Thoracic aorta (tissue), 2 donors: Measurements from ENCODE around the gene PLEKHA8. TPM values are rescaled to one million over a fixed set of nuclear protein-coding genes. Genes with fewer than 3 reads are reported as not detected.
A peak's percentile ranks its signal among the peaks of the same experiment; 100 is the strongest.

Experiments
- ATAC-seq: fragments of 150-250 bp; one replicate; pipeline ENCODE4 v1.8.0; 2017; ENCODE audit warnings: low read depth; ENCODE audit not compliant: insufficient number of reproducible peaks, low FRiP score
- DNase-seq: peaks from one replicate; pipeline ENCODE4 v3.0.0-alpha.2; 2020; ENCODE audit warnings: low spot score
- H3K27ac ChIP-seq, 2 donors: fragments of 200-600 bp; sonication (generic); 1 replicate in 1 of 2; 2 replicates in 1 of 2; pipeline ENCODE4 v1.5.1; 2016; ENCODE audit warnings: mild to moderate bottlenecking in 2 of 2, moderate library complexity in 2 of 2
- H3K27me3 ChIP-seq: fragments of 200-600 bp; sonication (generic); replicated peaks from 2 replicates; pipeline ENCODE4 v1.6.0; 2016; ENCODE audit warnings: mild to moderate bottlenecking; ENCODE audit not compliant: insufficient read depth
- H3K36me3 ChIP-seq: fragments of 200-600 bp; sonication (generic); one replicate; pipeline ENCODE4 v1.5.1; 2016
- H3K4me1 ChIP-seq, 2 donors: fragments of 200-600 bp; sonication (generic); 1 replicate in 1 of 2; 2 replicates in 1 of 2; pipeline versions ENCODE4 v1.5.1 to v1.6.0; 2016; ENCODE audit warnings: low read depth in 2 of 2, mild to moderate bottlenecking in 1 of 2; ENCODE audit not compliant: control insufficient read depth in 1 of 2
- H3K4me3 ChIP-seq: fragments of 200-600 bp; sonication (generic); 2 replicates; pipeline ENCODE4 v1.5.1; 2016; ENCODE audit warnings: mild to moderate bottlenecking
- H3K9me3 ChIP-seq: fragments of 200-600 bp; sonication (generic); 2 replicates; pipeline ENCODE4 v1.5.1; 2016
- total RNA-seq, 2 donors: library from RNA; depleted of rRNA; stranded (reverse); fragments of >200 nt; gene quantifications; one replicate each; pipeline versions ENCODE4 v1.1.0 to v1.2.3, GENCODE V29; 2016
- TF ChIP-seq, protein P1 (sequence below): fragments of 200-600 bp; sonication (generic); IDR thresholded peaks from one replicate; pipeline ENCODE4 v1.5.1; 2019; ENCODE audit warnings: antibody characterized with exemption

Gene PLEKHA8
- total RNA-seq, 2 donors from 2014 or later: 6.6 to 10.0 TPM

DNA sequence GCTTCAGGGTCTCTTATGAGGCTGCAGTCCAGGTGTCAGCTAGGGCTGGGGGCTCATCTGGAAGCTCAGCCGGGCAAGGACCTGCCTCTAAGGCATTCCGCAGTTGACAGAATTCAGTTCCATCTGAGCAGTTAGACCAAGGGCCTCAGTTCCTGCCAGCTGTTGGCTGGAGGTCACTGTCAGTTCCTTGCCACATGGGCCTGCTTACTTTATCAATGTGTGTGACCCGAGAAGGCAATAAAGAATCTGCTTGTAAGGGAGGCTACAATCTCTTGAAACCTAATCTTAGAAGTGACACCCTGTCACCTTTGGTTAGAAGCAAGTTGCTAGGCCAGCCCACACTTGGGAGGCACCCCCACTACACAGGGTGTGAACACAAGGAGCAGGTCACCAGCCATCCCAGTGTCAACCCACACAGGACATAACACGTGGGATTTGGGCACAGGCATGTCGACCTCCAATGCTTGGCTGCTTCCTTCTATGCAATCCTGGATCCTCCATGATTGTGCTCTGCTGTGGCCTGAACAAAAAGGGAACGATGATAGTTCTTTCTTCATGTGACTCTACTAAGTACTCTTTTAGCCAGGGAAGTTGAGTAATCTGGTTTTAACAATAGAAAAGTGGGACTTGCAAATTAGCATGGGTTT, 148.4 kb downstream of the PLEKHA8 start:
- peak overlapping the region; percentile 13 to 88 for H3K27ac ChIP-seq

DNA sequence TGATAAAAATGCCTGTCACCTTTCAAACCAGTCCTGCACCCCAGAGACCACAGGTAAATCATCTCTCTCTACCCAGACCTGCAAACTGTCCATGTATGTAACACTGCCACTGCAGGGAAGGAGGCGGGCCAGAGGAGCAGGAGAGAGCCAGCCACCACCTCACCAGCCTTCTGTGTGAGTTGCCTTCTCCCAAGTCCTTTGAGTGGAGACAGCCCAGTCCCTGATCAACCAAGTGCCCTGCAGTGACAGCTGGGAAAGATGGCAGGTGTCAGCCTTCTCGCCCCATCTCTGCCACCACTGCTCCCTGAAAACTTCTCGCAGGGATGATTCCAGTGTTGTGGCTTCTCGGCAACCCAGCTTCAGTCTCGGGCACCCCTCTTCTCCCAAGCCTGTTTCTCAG, 149.0 kb downstream of the PLEKHA8 start:
- Histone ChIP-seq H3K9me3 (no peaks in the 10 kb centered on the region), H3K27me3 (no peaks in the 10 kb centered on the region), H3K4me1 (peaks cover 59 to 100% of the 10 kb centered on the region in 2 donors), H3K4me3 (no peak overlapping the region), H3K36me3 (no peaks in the 10 kb centered on the region), H3K27ac (peak overlapping the region in 1 of 2 donors; percentile 88)
- DNase-seq: no peak
- TF ChIP-seq, protein P1, sequence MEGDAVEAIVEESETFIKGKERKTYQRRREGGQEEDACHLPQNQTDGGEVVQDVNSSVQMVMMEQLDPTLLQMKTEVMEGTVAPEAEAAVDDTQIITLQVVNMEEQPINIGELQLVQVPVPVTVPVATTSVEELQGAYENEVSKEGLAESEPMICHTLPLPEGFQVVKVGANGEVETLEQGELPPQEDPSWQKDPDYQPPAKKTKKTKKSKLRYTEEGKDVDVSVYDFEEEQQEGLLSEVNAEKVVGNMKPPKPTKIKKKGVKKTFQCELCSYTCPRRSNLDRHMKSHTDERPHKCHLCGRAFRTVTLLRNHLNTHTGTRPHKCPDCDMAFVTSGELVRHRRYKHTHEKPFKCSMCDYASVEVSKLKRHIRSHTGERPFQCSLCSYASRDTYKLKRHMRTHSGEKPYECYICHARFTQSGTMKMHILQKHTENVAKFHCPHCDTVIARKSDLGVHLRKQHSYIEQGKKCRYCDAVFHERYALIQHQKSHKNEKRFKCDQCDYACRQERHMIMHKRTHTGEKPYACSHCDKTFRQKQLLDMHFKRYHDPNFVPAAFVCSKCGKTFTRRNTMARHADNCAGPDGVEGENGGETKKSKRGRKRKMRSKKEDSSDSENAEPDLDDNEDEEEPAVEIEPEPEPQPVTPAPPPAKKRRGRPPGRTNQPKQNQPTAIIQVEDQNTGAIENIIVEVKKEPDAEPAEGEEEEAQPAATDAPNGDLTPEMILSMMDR: no peak
- ATAC-seq: no peak

More for the DNA sequence above, 148.4 kb downstream of the PLEKHA8 start:
- Histone ChIP-seq H3K4me3 (no peak overlapping the region), H3K27me3 (no peaks in the 10 kb centered on the region), H3K9me3 (no peaks in the 10 kb centered on the region), H3K4me1 (peaks cover 62 to 100% of the 10 kb centered on the region in 2 donors), H3K36me3 (no peaks in the 10 kb centered on the region)
- TF ChIP-seq, protein P1: no peak
- DNase-seq (no peak), ATAC-seq (no peak)

DNA sequence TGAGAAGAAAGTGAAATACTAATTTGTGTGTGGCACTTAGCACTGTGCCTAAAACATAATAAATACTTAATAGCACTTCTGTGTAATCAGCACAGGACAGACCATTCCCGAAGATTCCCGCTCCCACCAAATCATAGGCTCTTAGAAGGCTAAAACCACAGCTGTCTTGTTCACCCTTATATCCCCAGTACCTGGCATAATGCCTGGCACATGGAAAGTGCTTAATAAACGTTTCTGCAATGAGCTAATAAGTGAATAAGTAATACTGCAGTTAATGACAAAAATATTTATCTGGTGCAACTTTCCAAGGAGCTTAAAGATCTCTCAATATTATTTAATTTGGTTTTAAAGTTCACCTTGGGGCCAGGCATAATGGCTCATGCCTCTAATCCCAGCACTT, 149.8 kb downstream of the PLEKHA8 start:
- H3K4me1 ChIP-seq: peaks cover 56 to 100% of the 10 kb centered on the region in 2 donors
- no peak for ATAC-seq
- peak overlapping the region; percentile 54 for H3K27ac ChIP-seq

DNA sequence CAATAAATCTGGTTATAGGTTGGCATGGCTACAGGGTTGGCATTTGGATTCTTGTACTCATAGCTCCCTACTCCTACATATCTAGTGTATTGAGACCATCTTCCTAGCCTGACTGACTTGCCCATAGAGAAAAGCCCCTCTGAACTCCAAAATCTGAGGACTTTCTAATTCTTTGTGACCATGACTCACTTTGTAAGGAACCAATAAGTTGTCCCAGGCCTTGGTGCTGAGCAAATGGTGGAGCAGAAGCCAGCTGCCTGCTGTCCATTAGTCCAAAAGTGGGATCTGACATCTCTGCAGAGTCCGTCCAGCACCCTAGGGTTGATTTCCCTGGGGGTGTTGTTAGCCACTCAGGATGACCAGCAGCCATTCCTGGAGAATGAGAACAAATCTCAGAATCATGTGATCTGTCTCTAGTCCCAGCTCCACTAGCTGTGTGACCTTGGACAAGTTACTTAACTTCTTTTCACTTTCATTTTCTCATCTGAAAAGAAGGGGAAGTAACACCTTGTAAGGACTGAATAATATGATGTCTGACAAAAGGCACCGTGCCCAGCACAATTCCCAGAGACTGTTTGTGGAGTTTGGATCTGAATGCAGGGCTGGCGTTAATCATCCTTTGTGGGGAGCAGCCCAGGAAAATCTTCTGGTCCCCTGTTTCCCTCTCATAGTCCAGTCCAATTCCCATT, 150.7 kb downstream of the PLEKHA8 start:
- H3K36me3 ChIP-seq: no peaks in the 10 kb centered on the region
- H3K4me3 ChIP-seq: peak overlapping the region; percentile 24
- no peaks in the 10 kb centered on the region for H3K9me3 ChIP-seq
- TF ChIP-seq, protein P1: no peak
- DNase-seq: no peak
- H3K27ac ChIP-seq: peak overlapping the region; percentile 54
- no peaks in the 10 kb centered on the region for H3K27me3 ChIP-seq
- ATAC-seq: no peak
- peaks cover 53 to 100% of the 10 kb centered on the region in 2 donors for H3K4me1 ChIP-seq

More for the DNA sequence above, 149.8 kb downstream of the PLEKHA8 start:
- H3K36me3 ChIP-seq: no peaks in the 10 kb centered on the region
- H3K27me3 ChIP-seq: no peaks in the 10 kb centered on the region
- H3K4me3 ChIP-seq: no peak overlapping the region
- no peaks in the 10 kb centered on the region for H3K9me3 ChIP-seq
- no peak for DNase-seq
- TF ChIP-seq, protein P1: no peak

Other genes starting within 250 kb of the PLEKHA8 start
- 1 to 10 TPM; 2.4 to 3.7 TPM for gene WIPF3, start 221.9 kb upstream of the PLEKHA8 start, total RNA-seq
- 10 to 100 TPM; 58.1 to 75.3 TPM for gene SCRN1, start 38.6 kb upstream of the PLEKHA8 start, total RNA-seq
- 10 to 100 TPM; 12.6 to 15.2 TPM for gene FKBP14, start 1.7 kb upstream of the PLEKHA8 start, total RNA-seq
- gene MTURN, start 106.6 kb downstream of the PLEKHA8 start, total RNA-seq: 10 to 100 TPM; 71.1 to 80.1 TPM